Omental fat pad (tissue), 4 donors: ENCODE results near the gene MIPEP. TPM values are rescaled to one million over a fixed set of nuclear protein-coding genes. Genes with fewer than 3 reads are reported as not detected.

Experiments
- ATAC-seq: fragments of 150-250 bp; one replicate; pipeline ENCODE4 v1.9.1; 2016; ENCODE audit warnings: mild to moderate bottlenecking, moderate library complexity; ENCODE audit not compliant: low FRiP score
- DNase-seq: peaks from one replicate; pipeline ENCODE4 v3.0.0-alpha.2; 2019; ENCODE audit warnings: low spot score
- total RNA-seq, 4 donors: library from RNA; depleted of rRNA; stranded (reverse); fragments of >200 nt; gene quantifications; one replicate each; pipeline ENCODE4 v1.1.0, GENCODE V29; 2016
- TF ChIP-seq, protein P1 (sequence below), 3 donors: fragments of 450-650 bp; IDR thresholded peaks; one replicate each; pipeline ENCODE4 v1.5.1; 2016 to 2017; ENCODE audit warnings: antibody characterized with exemption in 3 of 3, mild to moderate bottlenecking in 3 of 3, moderate library complexity in 2 of 3

The MIPEP gene
- total RNA-seq, 4 donors from 2014 or later, result 9.2 to 24.6 (median 10.9) TPM

DNA sequence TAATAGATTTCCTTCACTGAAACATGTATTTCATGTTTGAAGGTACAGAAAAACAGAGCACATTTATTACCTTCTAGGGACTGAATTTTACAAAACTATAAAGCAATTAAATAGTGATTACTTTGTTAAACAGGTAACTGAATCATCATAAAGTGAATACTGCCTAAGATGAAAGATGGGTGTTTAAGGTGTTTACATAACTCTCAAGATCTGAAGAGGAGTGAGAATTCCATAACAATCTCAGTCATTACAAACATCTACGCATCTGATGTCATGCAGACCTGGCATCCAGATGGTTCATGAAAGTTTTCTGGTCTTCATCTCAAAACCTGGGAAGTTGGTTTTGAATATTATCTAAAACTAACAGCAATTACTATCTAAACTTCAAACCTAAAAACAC lies 80.4 kb downstream of the MIPEP start:
- DNase-seq, result no peak
- no peak for ATAC-seq
- TF ChIP-seq, protein P1, sequence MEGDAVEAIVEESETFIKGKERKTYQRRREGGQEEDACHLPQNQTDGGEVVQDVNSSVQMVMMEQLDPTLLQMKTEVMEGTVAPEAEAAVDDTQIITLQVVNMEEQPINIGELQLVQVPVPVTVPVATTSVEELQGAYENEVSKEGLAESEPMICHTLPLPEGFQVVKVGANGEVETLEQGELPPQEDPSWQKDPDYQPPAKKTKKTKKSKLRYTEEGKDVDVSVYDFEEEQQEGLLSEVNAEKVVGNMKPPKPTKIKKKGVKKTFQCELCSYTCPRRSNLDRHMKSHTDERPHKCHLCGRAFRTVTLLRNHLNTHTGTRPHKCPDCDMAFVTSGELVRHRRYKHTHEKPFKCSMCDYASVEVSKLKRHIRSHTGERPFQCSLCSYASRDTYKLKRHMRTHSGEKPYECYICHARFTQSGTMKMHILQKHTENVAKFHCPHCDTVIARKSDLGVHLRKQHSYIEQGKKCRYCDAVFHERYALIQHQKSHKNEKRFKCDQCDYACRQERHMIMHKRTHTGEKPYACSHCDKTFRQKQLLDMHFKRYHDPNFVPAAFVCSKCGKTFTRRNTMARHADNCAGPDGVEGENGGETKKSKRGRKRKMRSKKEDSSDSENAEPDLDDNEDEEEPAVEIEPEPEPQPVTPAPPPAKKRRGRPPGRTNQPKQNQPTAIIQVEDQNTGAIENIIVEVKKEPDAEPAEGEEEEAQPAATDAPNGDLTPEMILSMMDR (IDR thresholded peaks at IDR 0.05), result no peak

DNA sequence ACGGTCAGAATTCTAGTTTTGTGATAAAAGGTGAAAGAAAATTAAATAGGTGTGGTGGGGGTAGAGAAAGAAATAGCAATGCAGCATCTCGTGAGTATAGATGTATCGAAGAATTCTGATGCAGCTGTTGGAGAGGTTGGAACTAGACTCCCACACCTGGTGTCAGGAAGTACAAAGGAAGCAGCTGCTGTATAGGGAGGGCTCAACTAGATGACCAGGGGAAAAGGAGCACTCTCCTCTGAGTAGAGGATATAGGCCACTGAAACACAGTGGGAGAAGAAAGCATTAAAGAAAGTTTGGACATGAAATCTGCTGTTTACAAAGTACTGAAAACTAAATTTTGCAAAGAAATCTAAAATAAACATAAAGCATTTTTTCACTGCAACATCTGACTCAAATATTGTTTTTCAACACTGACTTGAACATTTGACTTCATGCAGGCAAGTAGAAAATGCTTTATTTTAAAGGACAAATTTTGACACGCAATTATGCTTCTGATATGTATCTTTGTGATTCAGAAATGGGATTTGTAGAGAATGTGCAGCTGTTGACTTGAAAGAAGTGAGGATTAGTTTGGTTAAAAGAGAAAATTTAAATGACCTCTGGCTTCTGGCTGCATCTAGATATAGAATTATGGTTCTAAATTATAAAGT lies 82.2 kb downstream of the MIPEP start:
- DNase-seq (no peak), ATAC-seq (no peak)
- TF ChIP-seq, protein P1 (IDR thresholded peaks at IDR 0.05), result no peak

DNA sequence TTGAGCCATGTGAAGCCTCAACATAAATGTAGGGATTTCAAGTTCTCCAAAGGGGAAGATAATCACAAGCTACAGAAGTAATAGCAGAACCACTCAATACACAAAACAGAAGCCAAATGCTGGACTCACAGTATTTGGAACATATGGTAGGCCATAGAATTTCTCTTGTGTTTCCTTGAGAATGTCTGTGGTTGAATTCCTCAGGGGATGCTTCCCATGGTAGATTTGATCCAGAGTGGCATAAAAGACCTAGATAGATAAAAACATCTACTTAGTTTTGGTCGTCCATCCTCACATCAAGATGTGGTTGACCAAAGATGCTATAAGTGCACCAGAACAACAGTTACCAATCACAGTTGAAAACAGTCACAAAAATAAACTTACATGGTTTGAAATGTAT lies 83.4 kb downstream of the MIPEP start:
- DNase-seq, result no peak
- ATAC-seq, result no peak
- TF ChIP-seq, protein P1 (IDR thresholded peaks at IDR 0.05), result no peak

DNA sequence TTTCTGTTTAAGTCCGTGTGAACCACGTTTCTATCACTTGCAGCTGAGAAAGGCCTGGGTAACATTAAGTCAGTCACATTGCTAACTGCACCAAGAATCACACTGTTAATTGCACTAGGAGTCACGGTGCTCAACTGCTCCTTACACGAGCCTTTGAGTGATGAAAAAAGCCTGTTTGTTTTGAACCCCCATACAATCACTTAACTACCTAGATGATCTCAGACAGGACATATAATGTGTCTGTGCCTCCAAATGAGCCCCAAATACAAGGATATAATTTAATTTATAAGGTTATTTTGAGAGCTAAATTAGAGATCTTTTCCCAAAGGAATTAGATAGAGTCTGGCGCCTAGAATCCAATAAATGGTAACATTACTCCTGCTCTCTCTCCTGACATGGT lies 84.1 kb downstream of the MIPEP start:
- DNase-seq (no peak), ATAC-seq (no peak)
- TF ChIP-seq, protein P1 (IDR thresholded peaks at IDR 0.05), result no peak

DNA sequence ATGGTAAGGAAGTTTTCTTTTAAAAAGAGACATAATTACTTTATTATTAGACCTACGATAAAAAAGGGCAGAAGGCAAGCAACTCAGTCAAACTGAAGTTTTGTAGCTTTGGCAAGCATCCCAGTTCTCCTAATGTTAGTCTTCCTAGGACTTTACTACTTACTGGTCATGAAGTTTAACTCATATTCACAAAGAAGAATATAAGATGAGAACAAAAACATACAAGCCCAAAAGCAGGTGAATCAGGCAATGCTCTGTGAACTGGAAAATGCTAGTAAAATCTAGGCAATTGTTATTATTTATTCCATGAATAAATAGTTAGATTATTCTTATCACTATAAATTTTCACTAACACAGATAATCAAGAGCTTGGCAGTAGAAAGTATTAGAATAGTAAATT lies 85.0 kb downstream of the MIPEP start:
- DNase-seq (no peak), ATAC-seq (no peak)
- TF ChIP-seq, protein P1 (IDR thresholded peaks at IDR 0.05), result no peak

DNA sequence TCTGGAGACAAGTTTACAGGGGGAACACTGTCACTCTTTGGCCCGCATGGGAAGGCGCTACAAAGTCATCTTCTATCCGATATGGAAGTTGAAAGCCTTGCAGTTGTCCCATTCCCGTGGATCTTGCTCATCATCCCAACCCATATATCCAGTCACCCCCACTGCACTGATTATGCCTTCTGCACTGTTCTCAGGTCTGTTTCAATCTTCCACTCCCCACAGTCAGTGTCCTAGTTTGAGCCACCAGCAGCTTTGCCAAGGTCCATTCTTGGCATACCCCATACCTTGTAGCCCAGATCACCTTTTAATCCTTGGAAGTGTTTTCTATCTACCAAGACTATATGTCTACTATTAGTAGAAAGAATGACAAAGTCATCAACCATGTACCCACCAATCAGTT lies 88.1 kb downstream of the MIPEP start:
- TF ChIP-seq, protein P1 (IDR thresholded peaks at IDR 0.05), result no peak
- no peak for ATAC-seq
- no peak for DNase-seq

DNA sequence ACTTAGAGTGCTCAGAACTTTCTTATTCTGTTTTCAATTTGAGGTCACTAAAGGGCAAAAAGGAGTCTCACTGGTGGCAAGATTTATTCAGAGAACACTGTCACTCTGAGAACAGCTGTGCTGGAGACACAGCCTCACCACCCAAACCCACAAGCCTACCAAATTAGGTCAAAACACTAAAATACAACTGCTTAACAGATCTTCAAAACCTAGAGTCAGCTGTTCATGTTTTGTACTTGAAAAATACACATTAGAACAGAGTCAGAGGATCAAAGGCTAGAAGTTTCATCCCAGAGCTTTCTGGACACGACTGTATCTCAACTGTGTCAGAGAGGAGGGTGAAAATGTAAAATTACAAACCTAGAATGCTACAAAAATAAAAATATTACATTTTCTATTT lies 89.3 kb downstream of the MIPEP start:
- no peak for ATAC-seq
- TF ChIP-seq, protein P1 (IDR thresholded peaks at IDR 0.05), result no peak

More for the DNA sequence above, 89.3 kb downstream of the MIPEP start:
- DNase-seq, result no peak
